Measurements from ENCODE around the gene LDLRAD3. TPM values are rescaled to one million over a fixed set of nuclear protein-coding genes. Genes with fewer than 3 reads are reported as not detected.

LDLRAD3 gene
- total and polyA plus RNA-seq, 4 donors = 2.2 to 14.3 (median 9.9) TPM

- Histone ChIP-seq H3K4me1 (ENCODE audit: control insufficient read depth in 5 of 5, insufficient read depth in 5 of 5, low read length in 5 of 5) (peaks cover 0 to 36% (median 18%) of the 10 kb centered on the region in 5 donors), H3K27me3 (ENCODE audit: control insufficient read depth in 3 of 3, insufficient read depth in 3 of 3, low read length in 2 of 3) (no peaks in the 10 kb centered on the region), H3K9me3 (ENCODE audit: control insufficient read depth in 4 of 4, insufficient read depth in 3 of 4, low read length in 3 of 4) (peaks cover 0 to 2% (median 0%) of the 10 kb centered on the region in 4 donors), H3K27ac (ENCODE audit: low read depth in 1 of 2, low read length in 1 of 2) (no peak overlapping the region), H3K9ac (ENCODE audit: insufficient read depth in 1 of 2, low read length in 2 of 2) (no peak overlapping the region), H3K36me3 (ENCODE audit: control insufficient read depth in 4 of 4, insufficient read depth in 4 of 4, low read length in 4 of 4) (no peaks in the 10 kb centered on the region), H3K4me3 (no peak overlapping the region)
- ATAC-seq (ENCODE audit: insufficient read depth, low FRiP score) (no peak), DNase-seq (no peak)
- 93 to 95% methylated on average over 5 of the region's 5 CpGs for WGBS, 2 donors
- TF ChIP-seq, protein P1, sequence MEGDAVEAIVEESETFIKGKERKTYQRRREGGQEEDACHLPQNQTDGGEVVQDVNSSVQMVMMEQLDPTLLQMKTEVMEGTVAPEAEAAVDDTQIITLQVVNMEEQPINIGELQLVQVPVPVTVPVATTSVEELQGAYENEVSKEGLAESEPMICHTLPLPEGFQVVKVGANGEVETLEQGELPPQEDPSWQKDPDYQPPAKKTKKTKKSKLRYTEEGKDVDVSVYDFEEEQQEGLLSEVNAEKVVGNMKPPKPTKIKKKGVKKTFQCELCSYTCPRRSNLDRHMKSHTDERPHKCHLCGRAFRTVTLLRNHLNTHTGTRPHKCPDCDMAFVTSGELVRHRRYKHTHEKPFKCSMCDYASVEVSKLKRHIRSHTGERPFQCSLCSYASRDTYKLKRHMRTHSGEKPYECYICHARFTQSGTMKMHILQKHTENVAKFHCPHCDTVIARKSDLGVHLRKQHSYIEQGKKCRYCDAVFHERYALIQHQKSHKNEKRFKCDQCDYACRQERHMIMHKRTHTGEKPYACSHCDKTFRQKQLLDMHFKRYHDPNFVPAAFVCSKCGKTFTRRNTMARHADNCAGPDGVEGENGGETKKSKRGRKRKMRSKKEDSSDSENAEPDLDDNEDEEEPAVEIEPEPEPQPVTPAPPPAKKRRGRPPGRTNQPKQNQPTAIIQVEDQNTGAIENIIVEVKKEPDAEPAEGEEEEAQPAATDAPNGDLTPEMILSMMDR (IDR thresholded peaks at IDR 0.05; ENCODE audit: control extremely low read depth, extremely low read depth) = no peak
These were observed 163.7 kb downstream of the LDLRAD3 start for GRCh38 chr11:36107547-36107946.

DNA sequence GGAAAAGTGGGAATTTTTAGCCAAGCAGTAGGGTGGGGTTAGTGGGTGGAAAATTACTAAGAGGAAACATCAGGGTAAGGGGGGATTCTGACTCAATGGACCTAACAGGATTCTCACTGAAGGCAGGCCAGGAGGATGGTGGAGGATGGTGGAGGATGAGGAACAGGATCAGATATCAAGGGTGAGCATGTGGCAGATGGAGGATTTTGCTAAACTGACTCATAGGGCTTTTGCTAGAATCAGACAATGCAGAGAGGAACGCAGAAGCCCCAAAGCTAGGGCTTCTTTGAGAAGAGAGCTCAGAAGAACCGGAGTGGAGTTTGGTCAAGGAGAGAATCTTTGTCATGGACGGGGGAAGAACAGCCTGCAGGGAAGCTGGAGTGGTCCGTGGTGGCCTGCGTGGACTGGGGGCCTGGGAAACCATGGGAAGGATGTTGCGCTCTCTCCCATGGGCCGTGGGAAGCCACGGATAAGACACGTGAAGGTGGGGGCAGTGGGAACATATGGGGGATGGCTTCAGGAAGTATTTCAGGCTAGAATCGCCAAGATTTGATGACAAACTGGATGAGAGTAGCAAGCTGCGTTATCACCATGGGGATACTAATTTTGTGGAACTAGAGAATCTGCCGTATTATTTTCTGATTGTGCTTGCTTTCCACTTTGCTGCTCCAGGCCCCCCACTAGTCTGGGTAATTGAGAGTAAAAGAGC is 165.2 kb downstream of the LDLRAD3 start:
- DNase-seq = no peak
- peaks cover 0 to 6% (median under 1%) of the 10 kb centered on the region in 4 donors for H3K9me3 ChIP-seq (ENCODE audit: control insufficient read depth in 4 of 4, insufficient read depth in 3 of 4, low read length in 3 of 4)
- peaks cover 0 to 9% (median 0%) of the 10 kb centered on the region in 4 donors for H3K36me3 ChIP-seq (ENCODE audit: control insufficient read depth in 4 of 4, insufficient read depth in 4 of 4, low read length in 4 of 4)
- no peak overlapping the region for H3K4me3 ChIP-seq
- H3K4me1 ChIP-seq (ENCODE audit: control insufficient read depth in 5 of 5, insufficient read depth in 5 of 5, low read length in 5 of 5) = peaks cover 0 to 36% (median 18%) of the 10 kb centered on the region in 5 donors
- no peak overlapping the region for H3K9ac ChIP-seq (ENCODE audit: insufficient read depth in 1 of 2, low read length in 2 of 2)
- no peak overlapping the region for H3K27ac ChIP-seq (ENCODE audit: low read depth in 1 of 2, low read length in 1 of 2)
- whole genome bisulfite sequencing, 2 donors = 79 to 85% methylated on average over 12 of the region's 12 CpGs
- H3K27me3 ChIP-seq (ENCODE audit: control insufficient read depth in 3 of 3, insufficient read depth in 3 of 3, low read length in 2 of 3) = no peaks in the 10 kb centered on the region
- no peak for ATAC-seq (ENCODE audit: insufficient read depth, low FRiP score)
- TF ChIP-seq, protein P1 (IDR thresholded peaks at IDR 0.05; ENCODE audit: control extremely low read depth, extremely low read depth) = no peak

DNA sequence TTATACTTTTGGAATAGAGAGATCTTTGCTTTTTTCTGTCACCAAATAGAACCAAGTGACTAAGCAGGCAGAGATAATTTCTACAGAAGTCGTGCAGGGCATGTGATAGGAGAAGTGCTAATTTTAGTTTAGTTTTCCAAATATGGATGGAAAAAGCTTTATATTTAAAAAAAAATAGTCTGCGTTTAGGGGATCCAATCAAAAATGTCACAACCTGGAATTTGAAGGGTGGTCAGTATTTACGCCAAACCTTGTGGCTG is 165.7 kb downstream of the LDLRAD3 start:
- H3K9ac ChIP-seq (ENCODE audit: insufficient read depth in 1 of 2, low read length in 2 of 2) = no peak overlapping the region
- H3K27ac ChIP-seq (ENCODE audit: low read depth in 1 of 2, low read length in 1 of 2) = no peak overlapping the region
- ATAC-seq (ENCODE audit: insufficient read depth, low FRiP score) (no peak), DNase-seq (no peak)
- peaks cover 0 to 32% (median 17%) of the 10 kb centered on the region in 5 donors for H3K4me1 ChIP-seq (ENCODE audit: control insufficient read depth in 5 of 5, insufficient read depth in 5 of 5, low read length in 5 of 5)
- TF ChIP-seq, protein P1 (IDR thresholded peaks at IDR 0.05; ENCODE audit: control extremely low read depth, extremely low read depth) = no peak
- 82 to 84% methylated on average over 3 of the region's 3 CpGs for WGBS, 2 donors
- H3K4me3 ChIP-seq = no peak overlapping the region
- H3K9me3 ChIP-seq (ENCODE audit: control insufficient read depth in 4 of 4, insufficient read depth in 3 of 4, low read length in 3 of 4) = peaks cover 0 to 8% (median 1%) of the 10 kb centered on the region in 4 donors
- no peaks in the 10 kb centered on the region for H3K27me3 ChIP-seq (ENCODE audit: control insufficient read depth in 3 of 3, insufficient read depth in 3 of 3, low read length in 2 of 3)
- H3K36me3 ChIP-seq (ENCODE audit: control insufficient read depth in 4 of 4, insufficient read depth in 4 of 4, low read length in 4 of 4) = peaks cover 0 to 9% (median 0%) of the 10 kb centered on the region in 4 donors

Measured in lung (tissue), 12 donors.